HG03378 (cell line): ENCODE measurements around the gene PERCC1.
"Not testable (repeated sequence)": the region's sequence is repeated elsewhere in the genome, so short reads cannot be mapped to it uniquely, and the experiment has no call there.

Source experiments
- ATAC-seq: cut with Tn5 transposase; IDR thresholded peaks from one replicate; pipeline ENCODE4 v1.9.1; 2021; ENCODE audit warnings: mild to moderate bottlenecking, moderate library complexity; ENCODE audit not compliant: unreplicated experiment

The PERCC1 gene

DNA sequence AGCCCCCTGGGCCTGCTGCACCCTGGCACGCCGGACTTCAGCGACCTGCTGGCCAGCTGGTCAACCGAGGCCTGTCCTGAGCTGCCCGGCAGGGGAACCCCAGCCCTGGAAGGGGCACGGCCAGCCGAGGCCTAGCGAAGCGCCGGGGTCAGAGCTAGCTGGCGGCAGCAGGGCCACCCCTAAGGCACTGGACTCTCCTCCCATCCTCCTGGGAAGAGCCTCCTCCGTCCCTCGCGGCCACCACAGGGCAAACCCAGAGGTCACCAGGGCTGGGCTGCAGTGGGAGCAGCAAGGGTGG is 2.3 kb downstream of the PERCC1 start:
- ATAC-seq, result no peak

DNA sequence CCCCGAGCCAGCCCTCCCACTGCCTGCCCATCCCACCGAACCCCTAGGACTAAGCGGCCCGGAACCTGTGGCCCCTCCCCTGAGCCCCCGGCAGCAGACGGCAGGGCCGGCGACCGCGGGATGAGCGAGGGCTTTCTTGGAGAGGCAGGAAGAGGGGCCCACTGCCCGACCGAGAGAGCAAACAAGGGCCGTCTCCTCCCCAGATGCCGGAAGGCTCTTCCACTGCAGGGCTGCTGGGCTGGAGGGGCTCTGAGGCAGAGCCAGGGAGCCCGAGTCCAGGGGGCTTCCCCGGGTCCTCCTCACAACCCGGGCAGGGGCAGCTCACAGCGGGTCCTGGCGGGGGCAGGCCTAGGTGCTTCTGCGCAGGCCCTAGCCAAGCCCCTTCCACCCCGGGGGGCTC is 2.9 kb downstream of the PERCC1 start:
- no peak for ATAC-seq

DNA sequence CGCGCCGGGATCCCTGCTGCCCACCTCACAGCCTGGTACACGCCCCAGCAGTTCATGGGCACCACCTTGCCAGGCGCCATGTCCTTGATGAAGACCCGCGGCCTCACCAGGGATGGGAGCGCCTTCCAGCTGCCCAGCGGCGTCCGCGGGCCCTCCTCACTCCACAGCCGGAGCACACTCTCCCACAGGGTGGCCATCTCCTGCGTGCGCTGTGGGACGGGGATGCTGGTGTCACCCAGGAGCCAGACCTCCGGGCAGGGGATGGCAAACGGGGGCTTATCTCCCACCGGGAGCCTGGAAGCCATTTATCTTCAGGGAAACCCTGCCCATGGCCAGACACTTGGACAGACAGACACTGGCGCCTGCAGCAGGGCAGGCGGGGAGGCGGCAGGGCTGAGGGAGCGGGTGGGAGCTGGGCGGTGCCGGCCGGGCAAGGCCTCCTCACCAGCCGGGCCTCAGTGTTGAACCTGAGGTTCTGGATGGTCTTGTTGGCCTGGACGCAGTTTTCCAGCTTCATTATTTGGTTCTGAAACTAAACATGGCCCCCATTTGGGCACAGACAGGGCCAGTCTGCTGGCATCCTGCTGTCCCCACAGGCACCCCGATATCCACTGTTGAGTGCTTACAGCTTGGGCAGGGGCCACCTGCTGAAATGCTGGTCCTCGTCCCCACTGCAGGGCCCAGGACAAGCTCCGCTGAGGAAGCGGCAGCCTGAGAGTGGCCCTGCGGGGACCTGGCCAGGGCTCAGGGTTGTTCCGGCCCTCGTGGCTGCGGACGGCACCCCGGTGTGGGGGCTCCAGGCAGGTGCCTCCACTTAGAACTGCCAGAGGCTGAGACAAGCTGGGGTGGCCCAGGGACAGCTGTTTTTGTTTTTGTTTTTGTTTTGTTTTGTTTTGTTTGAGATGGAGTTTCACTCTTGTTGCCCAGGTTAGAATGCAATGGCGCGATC is 4.0 kb downstream of the PERCC1 start:
- ATAC-seq, result no peak

DNA sequence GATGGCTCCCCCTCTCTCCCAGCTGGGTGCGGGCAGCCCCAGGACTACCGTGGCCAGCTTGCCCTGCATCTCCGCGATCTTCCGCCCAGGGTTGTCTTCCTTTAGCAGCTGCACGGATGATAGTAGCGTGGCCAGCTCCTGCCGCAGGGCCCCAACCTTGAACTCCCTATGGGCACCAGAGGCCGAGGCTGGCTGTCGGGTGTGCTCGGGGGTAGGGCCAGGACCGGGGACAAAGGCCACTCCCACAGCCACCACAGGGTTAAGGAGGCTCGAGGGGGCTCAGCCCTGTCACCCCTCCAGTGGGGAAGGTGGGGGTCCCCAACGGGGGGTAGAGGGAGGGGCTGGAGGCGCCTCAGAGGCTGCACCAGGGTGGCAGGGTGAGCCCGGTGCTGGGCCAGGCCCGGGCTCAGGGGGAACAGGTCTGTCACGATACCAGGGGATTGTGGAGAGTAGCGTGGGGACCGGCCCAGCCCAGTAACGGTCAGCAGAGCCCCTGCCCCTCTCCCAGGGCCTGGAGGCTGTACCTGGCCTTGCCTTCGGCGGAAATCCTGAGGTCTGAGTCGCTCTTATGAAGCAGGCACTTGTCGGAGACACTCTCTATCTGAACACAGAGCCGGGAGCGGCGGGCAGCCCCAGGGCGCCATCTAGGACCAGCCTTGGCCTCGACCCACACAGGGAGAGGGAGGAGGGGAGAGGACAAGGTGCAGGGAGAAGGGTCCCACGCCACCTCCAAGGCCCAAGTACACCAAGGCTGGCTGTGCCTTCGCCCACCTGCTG is 5.2 kb downstream of the PERCC1 start:
- ATAC-seq, result no peak

DNA sequence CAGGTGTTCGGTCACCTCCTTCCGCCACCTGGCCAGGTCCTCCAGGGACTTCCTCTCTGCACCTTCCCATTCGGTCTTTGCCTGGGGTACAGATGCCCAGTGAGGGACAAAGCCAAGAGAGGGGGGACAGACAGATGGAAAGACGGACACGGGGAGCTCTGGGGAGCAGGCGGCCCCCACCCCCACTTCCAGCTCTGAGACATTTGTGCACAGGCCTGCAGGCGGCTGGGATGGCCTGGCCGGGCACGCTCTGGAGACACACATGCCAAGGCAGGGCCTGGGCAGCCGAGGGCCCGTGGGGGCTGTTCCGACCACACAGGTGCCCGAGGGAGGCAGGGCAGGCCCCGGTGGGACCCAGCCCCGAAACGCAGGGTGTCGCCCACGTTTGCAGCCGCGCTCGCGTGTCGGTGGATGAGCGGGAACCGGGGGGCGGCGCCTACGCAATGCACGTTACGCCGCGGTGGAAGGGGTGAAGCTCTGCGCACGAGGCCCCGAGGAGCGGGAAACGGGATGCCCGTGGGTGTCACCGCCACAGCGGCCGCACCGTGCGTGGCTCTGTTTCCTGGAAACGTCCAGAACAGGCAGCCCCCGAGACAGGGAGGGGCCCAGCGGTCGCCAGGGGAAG is 6.0 kb downstream of the PERCC1 start:
- ATAC-seq, result no peak

DNA sequence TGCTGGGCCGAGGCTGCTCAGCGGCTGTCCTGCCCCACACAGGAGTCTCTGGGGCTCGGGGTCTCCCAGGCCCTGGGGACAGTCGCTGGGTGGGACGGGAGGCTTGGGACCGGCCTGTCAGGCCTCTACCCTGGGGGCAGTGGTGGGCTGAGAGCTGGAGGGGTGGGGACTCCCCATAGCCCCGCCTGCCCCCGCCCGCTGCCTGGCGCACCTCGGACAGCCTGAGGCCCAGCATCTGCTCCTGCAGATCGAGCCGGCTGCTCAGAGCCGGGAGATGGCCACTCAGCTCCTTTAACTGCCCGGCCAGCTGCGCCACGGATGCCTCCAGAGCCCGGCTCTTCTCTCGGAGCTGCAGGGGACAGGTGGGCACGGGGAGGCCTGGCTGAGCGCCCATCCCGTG is 6.7 kb downstream of the PERCC1 start:
- ATAC-seq, result no peak

DNA sequence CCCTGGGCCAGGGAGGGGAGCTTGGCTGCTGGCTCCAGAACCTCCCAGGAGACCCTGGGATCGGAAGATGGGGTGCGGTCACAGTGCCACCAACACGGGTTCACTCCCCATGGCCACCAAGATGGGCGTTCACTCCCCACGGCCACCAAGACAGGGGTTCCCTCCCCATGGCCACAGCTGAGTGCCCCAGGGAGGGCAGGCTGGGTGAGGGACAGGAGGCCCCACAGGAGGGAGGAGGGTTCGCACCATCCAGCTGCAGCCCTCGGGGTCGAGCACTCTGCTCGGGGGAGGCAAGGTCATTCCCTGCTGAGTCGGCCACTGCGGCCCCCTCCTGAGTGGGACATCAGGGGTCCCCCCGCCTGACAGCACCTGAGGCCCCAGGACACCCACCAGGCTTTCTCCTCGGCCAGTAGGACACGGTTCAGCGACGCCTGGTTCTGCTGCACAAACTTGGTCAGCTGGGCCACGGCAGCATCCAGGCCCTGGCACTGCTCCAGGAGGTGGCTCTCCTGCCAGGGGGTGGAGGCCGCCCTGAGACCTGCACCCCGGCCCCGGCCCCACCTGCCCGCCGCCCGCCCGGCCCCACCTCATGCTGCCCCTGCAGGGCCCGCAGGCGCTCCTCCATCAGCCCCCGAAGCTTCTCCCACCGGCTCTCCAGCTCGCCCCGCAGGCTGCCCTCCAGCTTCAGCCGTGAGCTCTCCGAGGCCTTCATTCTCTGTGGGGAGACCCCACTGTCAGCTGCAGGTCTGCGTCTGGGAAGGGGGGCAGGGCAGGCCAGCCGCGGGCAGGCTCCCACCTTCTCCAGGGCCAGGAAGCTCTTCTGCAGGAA is 7.6 kb downstream of the PERCC1 start:
- no peak for ATAC-seq

DNA sequence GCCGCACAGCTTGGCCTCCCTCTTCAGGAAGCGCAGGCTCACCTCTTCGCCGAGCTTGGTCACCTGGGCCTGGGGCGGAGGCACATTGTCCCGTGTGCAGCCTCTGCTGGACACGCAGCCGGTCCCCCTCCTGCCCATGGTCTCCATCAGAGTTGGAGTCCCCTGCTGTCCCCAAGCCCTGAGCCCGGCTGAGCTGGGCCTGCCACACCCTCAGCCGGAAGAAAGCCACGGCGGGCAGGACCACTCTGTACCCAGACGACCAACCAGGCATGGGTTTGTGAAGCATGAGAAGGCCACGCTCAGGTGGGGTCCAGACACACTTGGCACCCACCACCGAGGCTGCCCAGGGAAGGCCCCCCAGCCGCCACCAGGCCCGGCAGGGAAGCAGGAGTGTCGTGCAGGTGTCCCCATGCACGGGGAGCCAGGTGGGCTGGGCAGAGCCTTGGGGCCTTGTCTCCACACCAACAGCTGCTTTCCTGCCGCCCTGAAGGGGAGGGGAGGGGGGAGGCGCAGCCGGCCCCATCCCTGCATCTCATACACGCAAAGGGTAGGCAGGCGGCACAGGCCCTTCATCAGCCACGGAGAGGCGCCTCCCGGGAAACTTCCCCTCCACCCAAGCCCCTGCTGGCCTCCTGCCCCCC is 8.3 kb downstream of the PERCC1 start:
- no peak for ATAC-seq

DNA sequence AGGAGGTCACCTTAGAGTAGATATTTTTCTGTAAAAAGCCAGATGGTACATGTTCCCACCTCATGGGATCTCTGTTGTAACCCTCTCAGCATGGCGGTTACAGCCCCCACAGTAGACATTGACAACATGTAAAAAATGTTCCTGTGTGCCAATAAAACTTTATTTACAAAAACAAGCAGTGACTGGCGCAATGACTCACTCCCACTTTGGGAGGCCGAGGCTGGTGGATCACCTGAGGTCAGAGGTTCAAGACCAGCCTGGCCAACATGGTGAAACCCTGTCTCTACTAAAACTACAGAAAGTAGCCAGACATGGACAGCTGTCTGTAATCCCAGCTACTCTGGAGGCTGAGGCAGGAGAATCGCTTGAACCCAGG is 8.8 kb downstream of the PERCC1 start:
- ATAC-seq, result not testable (repeated sequence)

DNA sequence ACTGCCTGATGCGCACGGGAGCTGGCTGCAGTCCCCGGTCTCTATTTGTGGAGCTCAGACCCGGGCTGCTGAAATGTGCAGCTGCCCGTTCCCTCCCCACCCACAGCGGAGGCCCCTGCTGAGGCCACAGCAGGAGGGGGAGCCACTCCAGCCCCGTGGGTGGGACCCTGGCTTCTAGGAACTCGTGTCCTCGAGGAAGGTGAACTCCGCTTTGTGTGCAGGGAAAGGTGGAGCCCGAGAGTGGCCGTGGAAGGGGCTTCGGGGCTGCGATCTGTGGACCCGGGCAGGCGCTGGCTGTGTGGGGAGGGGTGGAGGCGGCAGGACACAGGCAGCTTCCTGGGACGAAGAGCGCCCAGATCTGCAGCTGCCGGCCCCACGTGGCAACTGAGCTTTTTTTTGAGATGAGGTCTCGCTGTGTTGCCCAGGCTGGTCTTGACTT is 10.5 kb downstream of the PERCC1 start:
- ATAC-seq, result no peak

DNA sequence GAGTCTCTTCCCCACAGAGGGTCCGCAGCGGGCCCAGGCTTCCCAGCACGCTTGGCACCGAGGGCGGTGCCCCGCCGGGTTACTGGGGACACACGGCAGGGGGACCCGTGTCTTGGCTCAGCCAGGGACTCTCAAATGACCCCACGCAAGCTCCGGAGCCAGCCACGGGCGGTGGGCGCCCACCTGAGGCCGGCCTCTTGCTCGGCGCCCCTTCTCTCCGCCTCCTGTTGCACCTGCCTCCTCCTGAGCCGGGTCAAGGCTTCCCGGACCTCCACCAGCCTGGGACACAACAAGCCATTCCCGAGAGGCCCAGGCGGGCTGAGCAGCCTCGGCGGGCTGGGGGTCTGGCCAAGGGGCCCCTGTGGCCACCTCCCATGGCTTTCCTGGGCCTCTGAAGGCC is 11.8 kb downstream of the PERCC1 start:
- ATAC-seq, result no peak

DNA sequence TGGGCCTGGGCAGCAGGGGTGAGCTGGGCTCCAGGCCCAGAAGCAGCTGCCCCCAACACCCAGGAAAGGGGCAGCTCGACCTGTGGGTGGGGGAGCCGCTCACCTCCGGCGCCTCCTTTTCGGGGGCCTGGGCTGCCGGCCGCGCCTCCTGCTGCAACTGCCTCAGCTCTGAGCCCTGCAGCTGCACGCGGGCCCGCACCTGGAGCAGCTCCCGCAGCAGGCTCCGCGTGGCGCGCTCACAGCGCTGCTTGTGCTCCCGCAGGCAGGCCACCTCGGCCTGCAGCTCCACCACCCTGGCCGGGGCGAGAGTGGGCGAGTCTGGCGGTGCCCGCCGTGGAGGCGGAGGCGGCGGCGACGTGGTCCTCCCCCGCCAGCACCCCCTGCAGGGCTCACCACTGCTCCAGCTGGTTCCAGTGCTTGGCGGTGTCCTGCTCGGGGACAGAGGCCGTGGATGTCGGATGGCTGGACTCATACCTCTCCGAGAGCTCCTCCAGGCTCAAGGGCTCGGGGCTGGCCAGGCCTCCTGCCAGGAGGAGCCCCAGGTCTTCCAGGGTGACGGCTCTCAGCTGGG is 12.6 kb downstream of the PERCC1 start:
- ATAC-seq, result no peak

DNA sequence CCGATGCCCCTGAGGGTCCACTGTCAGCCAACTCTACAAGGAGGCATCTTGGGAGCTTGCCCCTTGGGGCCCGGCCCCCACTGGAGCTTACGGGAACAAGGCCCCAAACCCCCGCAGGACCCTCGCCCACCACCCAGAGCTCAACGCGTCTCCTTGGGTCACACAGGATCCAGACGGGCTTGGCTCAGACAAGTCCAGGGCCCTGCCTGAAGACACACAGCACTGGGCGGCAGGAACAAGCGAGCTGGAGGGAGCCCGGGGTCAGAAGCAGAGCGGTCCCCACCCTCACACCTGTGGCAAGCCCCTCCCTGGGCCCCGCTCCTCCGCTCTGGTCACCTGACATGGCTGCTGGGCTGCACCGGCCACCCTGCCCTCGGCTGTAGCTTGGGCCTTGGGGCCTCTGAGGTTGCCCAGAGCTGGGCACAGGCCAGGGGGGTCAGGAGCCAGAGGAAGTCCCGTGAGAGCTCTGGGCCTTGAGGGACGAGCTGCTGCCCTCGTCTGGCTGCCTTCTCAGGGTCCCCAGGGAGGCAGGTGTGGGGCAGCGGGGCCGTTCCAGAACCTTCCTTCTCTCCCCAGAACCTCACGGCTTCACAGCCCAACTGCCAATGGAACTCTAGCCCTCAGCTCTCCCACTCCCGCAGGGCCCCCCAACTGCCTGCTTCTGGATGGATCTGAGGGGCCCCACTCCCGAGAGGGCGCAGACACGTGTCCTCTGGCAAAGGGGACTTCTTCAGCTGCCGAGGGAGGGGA is 13.3 kb downstream of the PERCC1 start, which contains the start of gene CCDC154:
Gene CCDC154 (minus strand): TSS at position 577 of the 750 bp plus-strand sequence. CDS start 234 bp downstream, at position 343.
- no peak for ATAC-seq

DNA sequence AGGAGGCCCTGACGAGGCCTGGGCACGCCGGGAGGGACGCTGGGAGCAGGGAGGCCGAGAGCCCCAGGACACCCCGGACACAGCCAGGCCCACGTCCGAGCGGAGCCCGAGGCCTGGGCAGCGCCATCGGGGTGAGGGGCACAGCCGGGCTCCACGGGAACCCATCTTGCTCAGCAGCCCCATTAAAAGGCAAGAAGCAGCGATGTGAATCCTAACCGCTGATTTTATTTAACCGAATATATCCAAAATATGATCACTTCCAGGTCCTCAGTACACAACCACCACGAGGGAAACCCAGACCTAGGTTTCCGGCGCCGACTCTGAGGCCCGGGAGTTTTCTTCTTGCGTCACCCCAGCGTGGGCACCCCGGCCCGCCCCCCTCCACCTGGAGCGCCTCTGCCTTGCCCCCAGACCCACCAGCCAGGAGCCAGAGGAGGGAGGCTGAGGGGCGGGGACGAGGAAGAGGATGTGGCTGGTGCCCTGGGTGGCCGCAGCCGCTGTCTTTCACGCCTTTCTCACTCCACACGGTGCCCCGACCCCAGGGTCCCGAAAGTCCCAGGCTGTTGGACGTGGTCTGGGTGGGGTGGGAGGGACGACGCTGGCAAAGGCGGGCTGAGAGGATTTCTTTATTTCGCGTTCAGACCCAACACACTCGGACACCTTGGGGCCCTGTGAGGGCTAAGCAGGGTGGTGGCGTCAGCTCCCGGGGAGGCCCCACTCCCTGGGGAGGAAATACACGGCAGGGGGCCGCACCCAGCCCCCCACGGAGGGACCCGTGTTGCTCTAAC is 14.0 kb downstream of the PERCC1 start:
- no peak for ATAC-seq

DNA sequence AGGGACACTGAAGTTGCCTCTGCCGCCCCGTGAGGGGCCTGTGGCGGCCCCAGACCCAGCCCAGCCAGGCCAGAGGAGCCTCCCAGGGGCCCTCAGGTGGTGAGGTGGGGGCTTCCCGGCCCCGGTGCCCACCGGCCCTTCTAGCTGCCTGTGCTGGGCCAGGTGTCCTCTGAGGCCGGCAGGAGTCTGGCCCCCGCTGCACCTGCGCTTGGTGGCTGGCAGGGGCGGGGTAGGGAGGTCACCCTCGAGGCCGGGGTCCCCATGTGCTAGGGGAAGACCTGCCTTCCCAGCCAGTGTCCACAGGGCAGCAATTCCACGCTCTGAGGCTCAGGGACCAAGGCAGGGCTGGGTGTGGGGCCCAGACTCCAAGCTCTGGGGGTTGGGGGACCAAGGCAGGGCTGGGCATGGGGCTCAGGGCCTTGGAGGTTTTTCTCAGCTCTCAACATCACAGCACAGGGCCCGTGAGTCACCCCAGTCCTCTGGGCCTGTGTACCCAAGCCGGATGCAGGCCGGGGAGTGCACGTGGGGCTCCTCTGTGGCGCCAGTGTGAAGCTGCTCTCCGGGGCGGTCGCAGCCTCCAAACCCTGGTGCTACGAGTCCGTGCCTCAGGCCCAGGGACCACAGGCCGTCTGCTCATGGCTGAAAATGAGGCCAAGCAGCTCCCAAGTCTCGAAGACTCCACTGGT is 14.8 kb downstream of the PERCC1 start:
- ATAC-seq, result no peak

DNA sequence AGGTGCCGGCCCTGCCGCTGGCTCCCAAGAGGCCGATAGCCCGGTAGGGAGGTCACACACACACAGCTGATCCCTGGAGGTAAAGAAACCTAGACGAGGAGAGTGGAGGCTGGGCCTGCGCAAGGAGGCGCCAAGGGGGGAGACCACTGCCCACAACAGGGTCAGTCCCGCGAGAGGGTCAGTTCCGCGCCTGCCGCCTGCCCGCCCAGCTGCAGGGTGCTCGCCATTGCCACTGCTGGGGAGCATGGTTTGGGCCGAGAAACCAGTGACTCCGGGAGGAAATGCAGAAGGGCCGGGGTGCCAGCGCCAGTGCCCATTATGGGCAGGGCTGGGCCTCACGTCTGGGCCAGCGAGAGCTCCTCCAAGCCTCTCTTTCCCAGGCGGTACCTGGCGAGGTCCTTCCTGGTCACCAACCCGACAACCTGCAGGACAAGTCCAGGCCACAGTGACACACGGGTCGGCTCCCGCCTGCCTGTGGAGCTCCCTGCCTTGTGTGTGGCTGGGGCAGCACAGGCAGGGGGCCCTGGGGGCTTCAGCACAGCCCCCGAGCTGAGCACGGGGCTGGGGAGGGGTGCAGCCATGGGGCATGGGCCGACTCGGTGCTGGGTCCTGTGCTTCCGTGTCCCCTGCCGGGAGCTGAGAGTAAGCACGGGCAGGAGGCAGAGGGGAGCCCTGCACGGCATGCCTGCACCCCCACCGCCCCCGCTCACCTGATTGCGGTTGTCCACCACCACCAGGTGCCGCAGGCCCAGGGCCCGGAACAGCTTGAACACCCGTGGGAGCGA is 15.6 kb downstream of the PERCC1 start:
- no peak for ATAC-seq

DNA sequence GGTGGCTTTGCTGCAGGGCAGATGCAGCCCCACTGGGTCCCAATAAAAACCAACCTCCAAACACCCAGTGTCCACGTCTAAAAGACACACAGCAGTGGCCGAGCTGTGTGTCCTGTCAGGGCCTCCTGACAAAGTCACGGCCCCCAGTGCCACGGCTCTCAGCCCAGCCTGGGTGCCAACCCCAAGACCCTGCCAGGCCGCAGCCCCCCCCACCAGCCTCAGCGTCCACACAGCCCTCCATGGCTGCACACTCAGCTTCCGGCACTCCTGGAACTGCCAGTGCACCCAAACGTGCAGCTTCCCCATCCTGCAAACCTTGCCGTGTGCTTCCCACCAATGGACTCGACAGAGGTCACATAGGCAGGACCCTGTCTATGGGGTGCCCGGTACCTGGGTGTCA is 17.1 kb downstream of the PERCC1 start:
- ATAC-seq, result no peak
